Globus pallidus (tissue), 1 donor: Measurements from ENCODE around the gene ABCA13.

Experiments
- DNase-seq: peaks from one replicate; pipeline ENCODE4 v3.0.0-alpha.2; 2015; ENCODE audit warnings: low spot score

The ABCA13 gene

GRCh38 chr7:48428091-48428684, 256.9 kb downstream of the ABCA13 start:
- DNase-seq: no peak

- no peak for DNase-seq
Measured at GRCh38 chr7:48429117-48429516, 257.9 kb downstream of the ABCA13 start.

GRCh38 chr7:48438206-48438605, 266.9 kb downstream of the ABCA13 start:
- DNase-seq: no peak

GRCh38 chr7:48441848-48442492, 270.7 kb downstream of the ABCA13 start:
- DNase-seq: no peak

GRCh38 chr7:48443051-48443450, 271.8 kb downstream of the ABCA13 start:
- DNase-seq: no peak

- DNase-seq: no peak
Measured at GRCh38 chr7:48446721-48447120, 275.5 kb downstream of the ABCA13 start.

GRCh38 chr7:48452218-48452617, 281.0 kb downstream of the ABCA13 start:
- DNase-seq: no peak

GRCh38 chr7:48454750-48455192, 283.5 kb downstream of the ABCA13 start:
- DNase-seq: no peak

- DNase-seq: no peak
Measured at GRCh38 chr7:48455363-48455762, 284.1 kb downstream of the ABCA13 start.

GRCh38 chr7:48458701-48459524, 287.7 kb downstream of the ABCA13 start:
- no peak for DNase-seq

- DNase-seq: no peak
Measured at GRCh38 chr7:48466713-48467112, 295.5 kb downstream of the ABCA13 start.

GRCh38 chr7:48471196-48471595, 299.9 kb downstream of the ABCA13 start:
- no peak for DNase-seq

- no peak for DNase-seq
Measured at GRCh38 chr7:48472640-48473039, 301.4 kb downstream of the ABCA13 start.

GRCh38 chr7:48473205-48473865, 302.1 kb downstream of the ABCA13 start:
- no peak for DNase-seq

GRCh38 chr7:48481235-48481634, 310.0 kb downstream of the ABCA13 start:
- no peak for DNase-seq

- DNase-seq: no peak
Measured at GRCh38 chr7:48497521-48497920, 326.3 kb downstream of the ABCA13 start.

- DNase-seq: no peak
Measured at GRCh38 chr7:48502021-48502420, 330.8 kb downstream of the ABCA13 start.

GRCh38 chr7:48505051-48505450, 333.8 kb downstream of the ABCA13 start:
- no peak for DNase-seq

GRCh38 chr7:48505466-48505865, 334.2 kb downstream of the ABCA13 start:
- no peak for DNase-seq

GRCh38 chr7:48506569-48506968, 335.3 kb downstream of the ABCA13 start:
- no peak for DNase-seq

- DNase-seq: no peak
Measured at GRCh38 chr7:48511080-48511479, 339.8 kb downstream of the ABCA13 start.

- DNase-seq: no peak
Measured at GRCh38 chr7:48512892-48513291, 341.6 kb downstream of the ABCA13 start.

- DNase-seq: no peak
Measured at GRCh38 chr7:48515171-48515570, 343.9 kb downstream of the ABCA13 start.
